ENCODE results near the gene GPSM1.
"Not testable (repeated sequence)": the region's sequence is repeated elsewhere in the genome, so short reads cannot be mapped to it uniquely, and the experiment has no call there.

Gene GPSM1

GRCh38 chr9:136351252-136351800 lies 24.0 kb downstream of the GPSM1 start:
- H3K4me3 ChIP-seq (replicated peaks in 1 of 2; ENCODE audit: low read depth in 2 of 2, low read length in 2 of 2), result no peak overlapping the region
- no peak for DNase-seq (ENCODE audit: low read depth in 2 of 2)
- TF ChIP-seq, protein P1, sequence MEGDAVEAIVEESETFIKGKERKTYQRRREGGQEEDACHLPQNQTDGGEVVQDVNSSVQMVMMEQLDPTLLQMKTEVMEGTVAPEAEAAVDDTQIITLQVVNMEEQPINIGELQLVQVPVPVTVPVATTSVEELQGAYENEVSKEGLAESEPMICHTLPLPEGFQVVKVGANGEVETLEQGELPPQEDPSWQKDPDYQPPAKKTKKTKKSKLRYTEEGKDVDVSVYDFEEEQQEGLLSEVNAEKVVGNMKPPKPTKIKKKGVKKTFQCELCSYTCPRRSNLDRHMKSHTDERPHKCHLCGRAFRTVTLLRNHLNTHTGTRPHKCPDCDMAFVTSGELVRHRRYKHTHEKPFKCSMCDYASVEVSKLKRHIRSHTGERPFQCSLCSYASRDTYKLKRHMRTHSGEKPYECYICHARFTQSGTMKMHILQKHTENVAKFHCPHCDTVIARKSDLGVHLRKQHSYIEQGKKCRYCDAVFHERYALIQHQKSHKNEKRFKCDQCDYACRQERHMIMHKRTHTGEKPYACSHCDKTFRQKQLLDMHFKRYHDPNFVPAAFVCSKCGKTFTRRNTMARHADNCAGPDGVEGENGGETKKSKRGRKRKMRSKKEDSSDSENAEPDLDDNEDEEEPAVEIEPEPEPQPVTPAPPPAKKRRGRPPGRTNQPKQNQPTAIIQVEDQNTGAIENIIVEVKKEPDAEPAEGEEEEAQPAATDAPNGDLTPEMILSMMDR (IDR thresholded peaks at IDR 0.05; ENCODE audit: low read depth, low read length), result no peak

- H3K4me3 ChIP-seq (replicated peaks in 1 of 2; ENCODE audit: low read depth in 2 of 2, low read length in 2 of 2); DNase-seq (ENCODE audit: low read depth in 2 of 2): not testable (repeated sequence)
Measured at GRCh38 chr9:136351868-136352267, 24.5 kb downstream of the GPSM1 start.

DNA sequence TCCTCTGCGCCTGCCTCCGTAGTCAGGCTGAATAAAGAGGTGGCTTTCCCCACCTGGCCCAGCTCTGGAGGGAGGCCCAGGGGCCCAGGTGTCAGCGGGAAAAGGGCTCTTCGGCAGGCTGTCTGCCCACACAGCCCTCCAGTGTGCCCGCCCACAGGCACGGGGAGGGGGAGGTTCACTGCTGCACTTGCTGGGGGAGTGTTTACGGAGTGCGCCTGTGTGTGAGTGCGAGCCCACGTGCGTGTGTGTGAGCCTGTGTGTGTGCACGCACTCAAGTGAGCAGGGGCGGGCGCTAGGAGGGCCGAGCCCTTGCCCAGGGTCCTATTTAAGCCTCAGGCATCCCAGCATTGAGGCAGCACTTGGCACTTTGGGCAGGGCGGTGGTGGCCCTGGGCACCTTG lies 25.3 kb downstream of the GPSM1 start:
- TF ChIP-seq, protein P1 (IDR thresholded peaks at IDR 0.05; ENCODE audit: low read depth, low read length), result no peak
- no peak for DNase-seq (ENCODE audit: low read depth in 2 of 2)
- H3K4me3 ChIP-seq (replicated peaks in 1 of 2; ENCODE audit: low read depth in 2 of 2, low read length in 2 of 2), result no peak overlapping the region

DNA sequence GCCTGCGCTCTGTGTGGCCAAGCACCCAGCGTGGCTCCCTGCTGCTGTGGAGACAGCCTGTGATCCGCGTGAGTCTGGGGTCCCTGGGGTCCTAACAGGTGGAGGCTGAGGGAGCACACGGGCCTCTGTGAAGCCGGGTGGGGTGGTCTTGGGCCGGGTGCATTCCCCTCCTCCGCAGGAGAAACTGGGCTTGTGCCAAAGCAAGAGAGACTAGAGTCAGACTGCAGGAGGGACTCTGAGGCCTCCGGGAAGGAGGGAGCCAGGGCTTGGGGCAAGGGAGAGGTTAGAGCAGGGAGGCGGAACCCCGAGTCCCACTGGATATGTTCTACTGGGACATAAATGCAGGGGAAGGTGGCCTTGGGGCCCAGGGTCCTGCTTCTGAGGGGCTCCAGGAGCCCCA lies 25.7 kb downstream of the GPSM1 start:
- no peak overlapping the region for H3K4me3 ChIP-seq (replicated peaks in 1 of 2; ENCODE audit: low read depth in 2 of 2, low read length in 2 of 2)
- TF ChIP-seq, protein P1 (IDR thresholded peaks at IDR 0.05; ENCODE audit: low read depth, low read length), result no peak
- DNase-seq (ENCODE audit: low read depth in 2 of 2), result no peak

DNA sequence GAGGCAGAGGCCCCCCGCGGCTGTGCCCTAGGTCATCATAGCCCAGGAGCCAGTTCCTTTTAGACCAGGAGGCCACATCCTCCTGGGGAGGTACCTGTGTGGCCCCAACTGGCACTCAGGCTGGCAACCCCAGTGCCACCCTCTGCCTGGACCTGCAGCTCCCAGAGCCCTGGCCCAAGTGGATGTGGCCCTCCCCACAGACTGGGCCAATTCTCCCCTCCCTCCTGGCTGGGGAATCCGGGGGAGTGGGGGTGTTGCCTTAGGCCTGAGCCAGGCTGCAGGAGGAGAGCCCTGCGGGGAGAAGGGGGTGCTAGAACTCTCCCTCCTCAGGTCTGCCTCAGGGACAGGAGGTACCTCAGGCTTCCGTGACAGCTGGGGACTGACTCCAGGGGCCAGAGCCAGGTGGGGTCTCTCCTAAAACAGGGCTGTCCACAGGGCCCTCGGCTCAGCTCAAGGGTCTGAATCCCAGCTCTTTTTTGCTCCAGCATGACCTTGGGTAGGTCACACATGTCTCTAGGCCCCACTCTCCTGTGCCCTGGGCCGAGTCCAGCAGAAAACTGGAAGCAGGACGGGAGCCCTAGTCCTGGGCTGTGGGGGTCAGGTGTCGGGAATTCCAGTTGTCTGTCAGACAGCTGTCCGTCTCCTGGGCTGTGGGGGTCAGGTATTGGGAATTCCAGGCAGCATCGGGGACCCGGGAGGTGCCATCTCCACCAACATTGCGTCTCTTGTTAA lies 26.6 kb downstream of the GPSM1 start:
- no peak overlapping the region for H3K4me3 ChIP-seq (replicated peaks in 1 of 2; ENCODE audit: low read depth in 2 of 2, low read length in 2 of 2)
- DNase-seq (ENCODE audit: low read depth in 2 of 2), result no peak

DNA sequence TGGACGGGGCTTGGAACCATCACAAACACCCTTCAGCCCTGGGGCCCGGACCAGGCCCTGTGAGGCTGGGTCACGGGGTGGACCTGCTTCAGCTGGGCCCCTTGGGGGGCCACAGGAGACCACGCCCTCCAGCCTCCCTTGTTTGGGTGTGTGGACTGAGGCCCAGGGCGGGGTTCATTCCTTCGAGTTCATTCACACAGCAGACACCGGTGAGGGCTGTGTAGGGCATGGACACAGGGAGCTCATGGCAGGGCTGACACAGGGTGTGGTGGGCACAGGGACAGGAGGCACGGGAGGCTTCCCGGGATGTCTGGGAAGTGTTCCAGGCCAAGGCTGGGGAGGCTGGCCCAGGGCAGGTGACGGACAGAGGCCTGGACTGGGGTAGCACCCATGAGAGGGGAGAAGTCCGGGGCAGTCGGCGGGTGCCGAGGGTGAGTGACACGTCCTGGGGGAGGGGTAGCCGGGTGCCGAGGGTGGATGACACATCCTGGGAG lies 27.3 kb downstream of the GPSM1 start:
- TF ChIP-seq, protein P1 (IDR thresholded peaks at IDR 0.05; ENCODE audit: low read depth, low read length), result no peak
- DNase-seq (ENCODE audit: low read depth in 2 of 2), result peak; percentile 17 to 38
- H3K4me3 ChIP-seq (replicated peaks in 1 of 2; ENCODE audit: low read depth in 2 of 2, low read length in 2 of 2), result no peak overlapping the region

More for the DNA sequence above, 26.6 kb downstream of the GPSM1 start:
- TF ChIP-seq, protein P1 (IDR thresholded peaks at IDR 0.05; ENCODE audit: low read depth, low read length), result no peak

DNA sequence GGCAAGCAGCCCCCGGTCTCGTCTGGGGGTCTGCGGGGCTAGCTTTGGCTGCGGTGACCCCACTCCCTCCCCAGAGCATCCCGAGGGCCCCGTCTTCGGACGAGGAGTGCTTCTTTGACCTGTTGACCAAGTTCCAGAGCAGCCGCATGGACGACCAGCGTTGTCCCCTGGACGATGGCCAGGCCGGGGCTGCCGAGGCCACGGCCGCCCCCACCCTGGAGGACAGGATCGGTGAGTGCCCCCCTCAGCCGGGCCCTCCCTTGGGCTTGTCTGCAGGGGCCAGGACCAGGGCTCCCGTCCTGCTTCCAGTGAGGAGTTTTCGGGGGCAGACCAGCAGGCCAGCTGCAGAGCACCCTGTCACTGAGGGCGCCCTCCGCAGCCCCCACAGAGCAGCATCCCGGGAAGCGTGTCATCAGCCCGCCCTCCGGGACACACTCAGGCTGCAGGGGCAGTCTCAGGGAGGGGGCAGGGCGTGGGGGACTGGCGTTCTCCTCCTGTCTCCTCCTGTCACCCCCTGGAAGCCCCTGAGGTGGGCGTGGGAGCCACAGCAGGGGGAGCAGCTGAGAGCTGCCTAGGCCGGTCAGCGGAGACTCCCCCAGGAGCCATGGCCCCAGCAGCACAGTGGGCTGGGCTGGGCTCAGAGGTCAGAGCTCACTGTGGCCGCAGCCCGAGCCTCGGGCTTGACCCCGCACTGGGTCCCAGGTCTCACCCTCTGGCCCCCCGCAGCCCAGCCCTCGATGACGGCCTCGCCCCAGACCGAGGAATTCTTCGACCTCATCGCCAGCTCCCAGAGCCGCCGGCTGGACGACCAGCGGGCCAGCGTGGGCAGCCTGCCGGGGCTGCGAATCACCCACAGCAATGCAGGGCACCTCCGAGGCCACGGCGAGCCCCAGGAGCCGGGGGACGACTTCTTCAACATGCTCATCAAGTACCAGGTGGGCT lies 28.5 kb downstream of the GPSM1 start:
- TF ChIP-seq, protein P1 (IDR thresholded peaks at IDR 0.05; ENCODE audit: low read depth, low read length), result no peak
- no peak for DNase-seq (ENCODE audit: low read depth in 2 of 2)
- H3K4me3 ChIP-seq (replicated peaks in 1 of 2; ENCODE audit: low read depth in 2 of 2, low read length in 2 of 2), result no peak overlapping the region

All from cardiac fibroblast (primary cell).